Renal cortex interstitium (tissue), 11 donors: ENCODE data around the gene COTL1. TPM values are rescaled to one million over a fixed set of nuclear protein-coding genes. Genes with fewer than 3 reads are reported as not detected.
"Not testable (repeated sequence)": the region's sequence is repeated elsewhere in the genome, so short reads cannot be mapped to it uniquely, and the experiment has no call there.

ENCODE experiments used
- DNase-seq, 11 donors: peaks; one replicate each; pipeline ENCODE4 v3.0.0-alpha.2; 2013; ENCODE audit warnings: low read depth in 9 of 11, low spot score in 4 of 11; ENCODE audit errors: extremely low read depth in 1 of 11
- polyA plus RNA-seq, 3 donors: library from polyadenylated mRNA; unstranded; fragments of 120-200 nt; gene quantifications; one replicate each; pipeline ENCODE4 v1.2.1, GENCODE V29; 2013; ENCODE audit not compliant: insufficient read length in 3 of 3

COTL1 gene
- polyA plus RNA-seq, 3 donors, result 141 to 146 (median 143) TPM

DNA sequence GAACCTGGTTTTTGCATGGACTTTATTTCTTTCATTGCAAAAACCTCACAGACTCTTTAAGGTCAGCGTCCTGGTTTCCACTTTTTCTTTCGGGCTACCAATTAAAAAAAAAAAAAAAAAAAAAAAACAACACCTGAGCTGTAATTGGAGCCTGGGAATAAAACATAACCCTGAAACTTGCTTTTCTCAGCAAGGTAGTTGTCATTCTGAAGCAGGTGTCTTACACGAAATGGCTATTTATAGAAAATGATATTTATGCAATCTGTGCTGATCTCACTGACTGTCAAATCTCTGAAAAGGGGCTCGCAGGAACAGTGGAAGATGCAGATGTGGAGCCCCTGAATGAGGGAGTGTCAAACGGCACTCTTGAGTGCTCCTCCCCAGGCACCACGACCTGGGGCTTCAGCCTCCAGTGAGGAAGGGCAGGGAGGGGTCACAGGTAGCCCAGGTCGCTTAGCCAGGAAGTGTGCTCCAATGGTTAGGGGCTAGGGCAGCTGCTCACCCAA, 10.4 kb upstream of the COTL1 start:
- no peak for DNase-seq

GRCh38 chr16:84625556-84625955, 7.7 kb upstream of the COTL1 start:
- no peak for DNase-seq

GRCh38 chr16:84620913-84621312, 3.0 kb upstream of the COTL1 start:
- not testable (repeated sequence) for DNase-seq

DNA sequence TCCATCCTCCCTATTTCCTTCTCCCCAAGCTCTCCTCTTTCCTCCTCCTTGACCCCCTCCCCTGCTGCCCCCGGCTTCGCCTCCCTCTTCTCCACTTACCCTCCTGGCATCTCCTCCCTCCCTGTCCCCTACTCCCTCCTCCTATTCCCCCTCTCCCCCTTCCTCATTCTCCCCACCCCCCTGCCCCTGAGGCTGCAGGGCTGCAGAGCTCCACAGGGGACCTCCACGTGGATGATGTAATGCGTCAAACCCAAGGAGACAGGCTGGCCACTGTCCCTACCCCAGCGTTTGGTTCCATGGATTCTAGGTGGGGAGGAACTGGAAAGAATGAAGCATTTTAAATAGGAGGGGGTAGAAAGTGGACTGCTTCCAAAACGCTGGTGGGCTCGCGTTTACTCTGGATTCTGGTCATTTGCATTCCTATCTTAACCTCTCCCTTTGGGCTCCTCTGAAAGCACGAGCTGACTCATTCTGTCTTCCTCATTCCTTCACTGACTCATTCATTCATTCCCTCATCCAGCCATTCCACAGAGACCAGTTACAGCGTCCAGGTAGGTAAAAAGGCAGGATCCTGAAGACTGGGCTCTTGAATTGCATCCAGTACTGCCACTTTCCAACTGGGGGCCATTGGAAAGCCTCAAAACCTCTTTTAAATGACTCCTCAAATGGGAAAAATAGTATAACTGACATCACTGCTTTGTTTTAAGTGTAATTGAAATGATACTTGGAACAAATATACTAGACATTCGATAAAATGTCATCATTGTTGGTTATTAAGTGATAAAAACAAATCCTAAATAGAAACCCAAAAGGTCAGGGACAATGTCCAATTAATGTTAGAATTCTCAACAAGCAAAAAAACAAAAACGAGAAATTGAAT, 943 bp upstream of the COTL1 start:
- no peak for DNase-seq

DNA sequence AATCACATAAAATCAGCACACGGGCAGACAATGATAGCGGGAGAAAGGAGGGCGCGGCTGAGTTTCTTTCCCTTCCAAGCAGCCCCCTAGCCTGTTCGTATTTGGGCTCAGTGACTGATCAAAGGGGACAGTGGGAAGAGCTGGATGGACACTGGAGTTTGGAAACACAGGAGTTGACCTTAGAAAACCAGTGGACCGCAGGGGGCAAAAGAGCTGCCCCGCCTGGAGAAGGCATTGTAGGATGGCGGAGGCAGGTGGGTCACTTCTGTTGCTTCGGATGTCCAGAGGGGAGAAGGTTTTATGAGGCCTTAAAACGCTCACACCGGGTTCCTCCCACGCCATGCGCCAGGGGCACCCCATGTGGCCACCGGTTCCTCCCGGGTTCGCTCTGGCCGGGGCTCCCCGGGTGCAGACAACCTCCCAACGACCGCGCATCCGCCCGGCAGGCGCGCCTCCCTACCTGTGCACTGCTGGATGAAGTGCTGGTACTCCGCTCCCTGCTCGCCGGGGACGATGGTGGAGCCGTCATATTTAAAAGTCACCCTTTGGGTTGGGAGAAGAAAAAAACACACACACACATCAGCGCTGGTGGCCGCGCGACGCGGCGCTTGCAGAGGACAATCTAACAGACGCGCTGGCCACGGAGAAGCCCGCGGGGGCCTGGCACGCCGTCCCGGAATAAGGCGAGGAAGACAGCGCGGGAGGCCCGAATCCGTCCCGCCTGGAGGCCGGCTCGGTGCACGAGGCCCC, 662 bp downstream of the COTL1 start:
- DNase-seq, result no peak

DNA sequence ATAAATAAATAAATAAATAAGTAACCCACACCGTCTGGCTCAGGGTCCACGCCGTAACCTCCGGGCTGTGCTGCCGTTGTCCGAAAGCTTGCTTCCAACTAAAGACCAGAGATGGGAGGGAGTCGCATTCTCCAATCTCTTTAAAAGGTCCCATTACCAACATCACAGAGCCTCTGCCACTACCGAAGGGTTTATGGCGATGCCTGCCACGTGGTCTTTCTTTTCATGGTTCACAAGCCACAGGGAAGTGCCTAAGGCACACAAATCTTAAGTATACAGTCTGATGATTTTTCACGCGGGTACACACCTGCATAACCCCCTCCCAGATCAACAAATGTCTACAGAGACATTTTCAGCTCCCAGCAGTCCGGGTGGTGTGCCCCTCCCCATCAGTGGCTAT, 1.4 kb downstream of the COTL1 start:
- no peak for DNase-seq

GRCh38 chr16:84614968-84615813, 2.7 kb downstream of the COTL1 start:
- no peak for DNase-seq

- no peak for DNase-seq
Observed at GRCh38 chr16:84614623-84614967, 3.3 kb downstream of the COTL1 start.

GRCh38 chr16:84614073-84614459, 3.8 kb downstream of the COTL1 start:
- no peak for DNase-seq

DNA sequence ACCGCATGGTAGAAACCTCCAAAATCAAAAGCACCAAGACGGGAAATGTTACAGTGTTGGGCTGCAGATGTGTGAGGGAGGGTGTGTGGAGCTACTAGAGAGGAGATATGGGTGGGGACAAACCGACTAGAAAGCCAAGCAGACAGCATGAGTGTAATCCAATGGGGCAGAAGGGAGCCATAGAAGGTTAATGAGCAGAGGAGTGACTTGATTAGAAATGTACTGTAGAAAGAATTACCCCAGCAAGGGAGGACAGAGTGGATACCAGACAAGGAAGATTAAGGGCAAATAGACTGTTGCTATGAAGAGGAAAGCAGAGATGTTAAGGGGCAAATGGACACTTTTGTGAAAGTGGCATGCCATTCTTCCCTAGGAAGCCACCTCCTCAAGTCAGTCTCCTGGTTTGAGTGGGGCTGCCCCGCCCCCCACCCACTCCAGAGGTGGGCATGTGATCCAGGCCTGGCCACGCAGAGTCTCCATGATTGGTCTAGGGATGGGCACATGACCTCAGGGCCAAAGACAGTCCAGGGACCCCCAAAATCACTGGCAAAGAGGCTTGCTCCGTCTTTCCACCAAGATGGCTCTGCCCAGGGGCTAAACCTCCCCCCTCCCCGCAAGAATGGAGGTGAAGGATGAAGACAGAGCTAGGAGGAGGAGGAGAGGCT, 4.3 kb downstream of the COTL1 start:
- no peak for DNase-seq

DNA sequence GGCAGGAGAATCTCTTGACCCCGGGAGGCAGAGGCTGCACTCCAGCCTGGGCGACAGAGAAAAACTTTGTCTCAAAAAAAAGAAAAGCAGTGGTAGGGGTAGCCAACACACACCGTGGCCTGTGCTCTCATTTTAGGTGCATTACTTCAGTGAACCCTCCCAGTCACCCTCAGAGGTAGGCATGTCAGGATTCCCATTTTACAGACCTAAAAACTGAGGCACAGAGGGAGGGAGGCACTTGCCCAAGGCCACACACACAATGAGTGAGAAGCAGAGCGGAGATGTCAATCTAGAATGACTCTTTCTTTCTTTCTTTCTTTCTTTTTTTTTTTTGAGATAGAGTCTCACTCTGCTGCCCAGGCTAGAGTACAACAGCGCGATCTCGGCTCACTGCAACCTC, 5.2 kb downstream of the COTL1 start:
- DNase-seq, result no peak

- no peak for DNase-seq
Observed at GRCh38 chr16:84611041-84611440, 6.8 kb downstream of the COTL1 start.

DNA sequence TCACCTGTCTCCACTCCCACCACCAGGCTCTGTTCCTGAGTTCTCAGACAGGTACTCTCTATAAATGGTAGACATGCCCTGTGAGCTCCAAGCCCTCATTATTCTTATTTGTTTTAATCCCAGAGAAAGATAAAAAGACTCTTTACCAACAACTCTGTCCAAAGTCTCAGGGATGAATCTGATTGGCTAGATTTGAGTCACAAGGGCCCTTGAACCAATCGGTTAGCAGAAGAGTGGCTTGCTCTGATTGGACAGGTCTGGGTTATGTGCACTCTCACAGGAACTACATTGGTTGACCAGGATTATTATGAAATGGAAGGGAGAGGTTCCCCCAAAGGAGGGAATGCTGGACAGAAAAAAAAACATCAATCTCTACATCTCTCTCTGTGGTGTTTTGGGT, 7.5 kb downstream of the COTL1 start:
- no peak for DNase-seq

DNA sequence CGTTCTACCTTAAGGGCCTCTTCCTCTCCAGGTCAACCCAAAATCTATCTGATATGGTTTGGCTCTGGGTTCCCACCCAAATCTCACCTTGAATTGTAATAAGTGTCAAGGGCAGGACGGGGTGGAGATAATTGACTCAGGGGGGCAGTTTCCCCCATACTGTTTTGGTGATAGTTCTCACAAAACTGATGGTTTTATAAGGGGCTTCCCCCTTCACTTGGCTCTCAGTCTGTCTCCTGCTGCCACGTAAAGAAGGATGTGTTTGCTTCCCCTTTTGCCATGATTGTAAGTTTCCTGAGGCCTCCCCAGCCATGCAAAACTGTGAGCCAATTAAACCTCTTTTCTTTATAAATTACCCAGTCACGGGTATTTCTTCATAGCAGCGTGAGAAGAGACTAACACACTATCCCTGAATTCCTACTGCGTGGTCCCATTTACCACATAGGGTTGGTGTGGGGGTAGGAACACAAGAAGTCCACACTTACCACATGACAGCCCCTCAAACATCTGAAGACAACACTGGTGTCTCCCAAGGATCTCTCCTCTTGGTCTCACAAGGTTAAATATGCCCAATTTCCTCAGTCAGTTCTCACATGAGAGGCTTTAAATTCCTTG, 8.2 kb downstream of the COTL1 start:
- no peak for DNase-seq

DNA sequence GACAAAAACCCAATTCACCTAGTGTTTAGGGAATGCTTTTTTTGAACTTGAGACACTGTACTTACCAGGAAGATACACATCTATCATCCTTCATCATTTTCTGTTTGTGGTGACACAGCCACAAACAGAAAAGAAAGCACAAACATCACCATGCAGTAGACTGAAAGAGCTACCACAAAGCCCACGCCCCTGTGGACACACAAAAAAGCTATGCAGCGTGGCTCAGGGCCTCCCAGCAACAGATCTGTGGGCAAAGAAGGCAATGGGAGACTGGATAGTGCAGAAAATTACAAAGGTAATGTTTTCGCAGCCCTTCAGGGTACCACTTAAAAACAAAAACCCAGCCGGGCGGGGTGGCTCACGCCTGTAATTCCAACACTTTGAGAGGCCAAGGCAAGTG, 9.6 kb downstream of the COTL1 start:
- DNase-seq, result no peak

- no peak for DNase-seq
Observed at GRCh38 chr16:84607694-84608093, 10.2 kb downstream of the COTL1 start.

DNA sequence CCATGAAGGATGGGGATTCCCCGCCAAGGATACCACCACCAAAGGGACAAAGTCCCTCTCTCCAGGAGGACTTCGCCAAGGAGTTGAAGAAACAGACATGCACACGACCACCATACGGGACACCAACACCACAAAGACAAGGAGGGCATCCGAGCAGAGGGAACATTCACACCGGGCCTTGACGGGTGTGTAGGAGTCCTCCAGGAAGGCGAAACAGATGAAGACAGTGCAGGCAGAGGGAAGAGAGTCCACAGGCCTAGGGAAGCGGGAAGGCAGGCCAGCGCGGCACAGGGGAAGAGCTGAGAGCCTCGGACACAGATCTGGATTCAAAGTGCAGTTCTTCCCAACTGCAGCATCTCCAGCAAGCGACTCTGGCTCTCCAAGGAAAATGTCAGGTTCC, 10.8 kb downstream of the COTL1 start:
- no peak for DNase-seq

DNA sequence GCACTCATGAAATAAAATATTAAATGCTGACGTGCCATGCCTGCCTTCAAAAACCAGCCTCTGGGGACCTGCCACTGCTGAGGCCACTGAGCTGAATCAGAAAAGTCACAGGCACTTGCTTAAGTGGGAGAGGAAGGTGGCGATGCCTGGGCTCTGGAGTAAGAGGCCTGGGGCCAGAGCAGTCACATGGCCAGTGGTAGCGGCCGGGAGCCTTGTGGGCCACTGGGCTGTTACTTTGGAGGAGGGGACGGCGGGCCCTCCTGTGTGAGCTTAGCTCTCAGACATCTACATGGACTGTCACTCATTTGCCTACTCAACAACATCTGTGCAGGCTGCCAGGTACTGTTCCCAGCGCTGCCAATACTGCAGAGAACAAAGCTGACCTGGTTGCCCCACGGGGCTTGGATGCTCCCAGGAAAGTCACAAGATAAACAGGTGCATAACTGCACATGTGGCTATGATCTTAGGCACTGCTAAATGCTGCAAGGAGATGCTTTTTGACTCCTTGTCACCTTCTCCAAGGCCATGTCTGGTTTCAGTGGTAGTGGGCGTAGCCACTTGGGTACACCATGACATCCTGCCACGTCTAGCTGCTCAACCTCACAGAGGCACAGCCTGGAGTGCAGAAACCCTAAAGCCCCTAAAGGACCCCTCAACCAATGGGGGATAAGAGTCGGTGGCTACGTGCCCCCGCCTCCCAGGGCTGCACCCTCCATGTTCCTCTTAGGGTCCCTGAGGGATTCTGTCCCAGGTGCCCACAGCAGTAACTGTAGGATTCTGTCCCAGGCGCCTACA, 11.6 kb downstream of the COTL1 start:
- no peak for DNase-seq
